GM10248 (cell line): ENCODE data around the gene ATP6V0E1.
"Not testable (repeated sequence)": the region's sequence is repeated elsewhere in the genome, so short reads cannot be mapped to it uniquely, and the experiment has no call there.

ENCODE experiments used
- CTCF ChIA-PET: fragments of 300-600 bp; sonication (Branson Sonifier 250); formaldehyde crosslinking; extraction: SDS; loops from one replicate; lab custom pipeline; 2021; ENCODE audit warnings: antibody characterized with exemption; lab: Yijun Ruan, JAX
- POLR2A ChIA-PET: fragments of 350-650 bp; sonication (Branson Sonifier 250); formaldehyde crosslinking; extraction: SDS; loops from one replicate; lab custom pipeline; 2020; ENCODE audit warnings: antibody characterized with exemption; lab: Yijun Ruan, JAX
- DNase-seq: peaks from one replicate; pipeline ENCODE4 v3.0.0; 2012; ENCODE audit errors: extremely low spot score
- CTCF ChIP-seq: IDR thresholded peaks from 2 replicates; pipeline ENCODE4 v1.5.1; 2012; ENCODE audit warnings: mild to moderate bottlenecking, low read depth; ENCODE audit errors: extremely low read depth, missing control alignments, control extremely low read depth

ATP6V0E1 gene

GRCh38 chr5:173039964-173040363 lies 56.4 kb downstream of the ATP6V0E1 start:
- ChIA-PET CTCF (interaction anchor here (0.7 to 3.0 kb wide), 7 partner anchors 10 to 333 kb away, joined by 3 to 12 read pairs (median 3); partner anchors contain the start of gene ATP6V0E1), POLR2A (interaction anchor here (0.5 to 1.3 kb wide), 3 partner anchors 17 to 44 kb away, joined by 3 to 5 read pairs (median 3); no protein-coding TSS in a partner anchor)
- no peak for DNase-seq
- no peak for TF ChIP-seq CTCF

- TF ChIP-seq CTCF, result no peak
- DNase-seq, result no peak
- CTCF ChIA-PET, result interaction anchor here (0.8 to 3.0 kb wide), 8 partner anchors 8 to 103 kb away, joined by 3 to 12 read pairs (median 4); partner anchors contain the start of gene BNIP1
- POLR2A ChIA-PET, result no interaction called here
Measured at GRCh38 chr5:173041881-173042762, 58.6 kb downstream of the ATP6V0E1 start.

- ChIA-PET CTCF (interaction anchor here (0.8 to 2.0 kb wide), 7 partner anchors 9 to 102 kb away, joined by 3 to 5 read pairs (median 3); partner anchors contain the start of gene BNIP1), POLR2A (no interaction called here)
- TF ChIP-seq CTCF, result no peak
Measured at GRCh38 chr5:173042763-173043107, 59.2 kb downstream of the ATP6V0E1 start.

GRCh38 chr5:173045474-173045873 lies 61.9 kb downstream of the ATP6V0E1 start:
- POLR2A ChIA-PET, result no interaction called here
- CTCF ChIA-PET, result interaction anchor here (0.7 to 0.9 kb wide), 2 partner anchors 9 to 333 kb away, joined by 3 read pairs; no protein-coding TSS in a partner anchor
- no peak for DNase-seq
- no peak for TF ChIP-seq CTCF

More at GRCh38 chr5:173042763-173043107, 59.2 kb downstream of the ATP6V0E1 start:
- no peak for DNase-seq

- POLR2A ChIA-PET, DNase-seq: not testable (repeated sequence)
Measured at GRCh38 chr5:173047096-173047837, 63.7 kb downstream of the ATP6V0E1 start.

GRCh38 chr5:173047838-173048105 lies 64.2 kb downstream of the ATP6V0E1 start:
- no peak for TF ChIP-seq CTCF
- CTCF ChIA-PET, result interaction anchor here (1.2 kb wide), 1 partner anchor 12 kb away, joined by 3 read pairs; no protein-coding TSS in a partner anchor
- POLR2A ChIA-PET, result no interaction called here
- DNase-seq, result no peak

More at GRCh38 chr5:173047096-173047837, 63.7 kb downstream of the ATP6V0E1 start:
- CTCF ChIA-PET, result interaction anchor here (1.2 kb wide), 1 partner anchor 12 kb away, joined by 3 read pairs; no protein-coding TSS in a partner anchor
